ENCODE measurements around the gene ACBD6.

The ACBD6 gene

GRCh38 chr1:180513531-180513930 lies 11.2 kb upstream of the ACBD6 start:
- no peaks in the 10 kb centered on the region for H3K36me3 ChIP-seq (ENCODE audit: control insufficient read depth in 5 of 5, insufficient read depth in 5 of 5, low read length in 5 of 5)
- no peak overlapping the region for H3K27ac ChIP-seq (ENCODE audit: low read depth, low read length)
- no peaks in the 10 kb centered on the region for H3K9me3 ChIP-seq (ENCODE audit: control insufficient read depth in 5 of 5, low read length in 5 of 5)
- H3K9ac ChIP-seq (ENCODE audit: low read length in 5 of 5): no peak overlapping the region
- peaks cover 0 to 4% (median 0%) of the 10 kb centered on the region in 5 donors for H3K27me3 ChIP-seq (ENCODE audit: control insufficient read depth in 5 of 5, insufficient read depth in 4 of 5, low read length in 5 of 5)
- H3K4me3 ChIP-seq (ENCODE audit: low read depth in 1 of 5, low read length in 5 of 5): no peak overlapping the region
- H3K4me1 ChIP-seq (ENCODE audit: control insufficient read depth in 5 of 5, insufficient read depth in 5 of 5, low read length in 5 of 5): peaks cover 0 to 5% (median 4%) of the 10 kb centered on the region in 5 donors

GRCh38 chr1:180510882-180511281 lies 8.5 kb upstream of the ACBD6 start:
- no peak overlapping the region for H3K4me3 ChIP-seq (ENCODE audit: low read depth in 1 of 5, low read length in 5 of 5)
- no peaks in the 10 kb centered on the region for H3K9me3 ChIP-seq (ENCODE audit: control insufficient read depth in 5 of 5, low read length in 5 of 5)
- peaks cover 0 to under 1% (median under 1%) of the 10 kb centered on the region in 5 donors for H3K4me1 ChIP-seq (ENCODE audit: control insufficient read depth in 5 of 5, insufficient read depth in 5 of 5, low read length in 5 of 5)
- peaks cover 0 to 4% (median 0%) of the 10 kb centered on the region in 5 donors for H3K27me3 ChIP-seq (ENCODE audit: control insufficient read depth in 5 of 5, insufficient read depth in 4 of 5, low read length in 5 of 5)
- no peak overlapping the region for H3K27ac ChIP-seq (ENCODE audit: low read depth, low read length)
- no peak overlapping the region for H3K9ac ChIP-seq (ENCODE audit: low read length in 5 of 5)
- no peaks in the 10 kb centered on the region for H3K36me3 ChIP-seq (ENCODE audit: control insufficient read depth in 5 of 5, insufficient read depth in 5 of 5, low read length in 5 of 5)

GRCh38 chr1:180508725-180509097 lies 6.3 kb upstream of the ACBD6 start:
- Histone ChIP-seq H3K9ac (ENCODE audit: low read length in 5 of 5) (no peak overlapping the region), H3K27ac (ENCODE audit: low read depth, low read length) (no peak overlapping the region), H3K4me3 (ENCODE audit: low read depth in 1 of 5, low read length in 5 of 5) (no peak overlapping the region), H3K9me3 (ENCODE audit: control insufficient read depth in 5 of 5, low read length in 5 of 5) (no peaks in the 10 kb centered on the region), H3K36me3 (ENCODE audit: control insufficient read depth in 5 of 5, insufficient read depth in 5 of 5, low read length in 5 of 5) (no peaks in the 10 kb centered on the region), H3K27me3 (ENCODE audit: control insufficient read depth in 5 of 5, insufficient read depth in 4 of 5, low read length in 5 of 5) (peaks cover 0 to 4% (median 0%) of the 10 kb centered on the region in 5 donors), H3K4me1 (ENCODE audit: control insufficient read depth in 5 of 5, insufficient read depth in 5 of 5, low read length in 5 of 5) (no peaks in the 10 kb centered on the region)

- no peaks in the 10 kb centered on the region for H3K9me3 ChIP-seq (ENCODE audit: control insufficient read depth in 5 of 5, low read length in 5 of 5)
- H3K4me3 ChIP-seq (ENCODE audit: low read depth in 1 of 5, low read length in 5 of 5): no peak overlapping the region
- peaks cover 2 to 6% (median 6%) of the 10 kb centered on the region in 5 donors for H3K4me1 ChIP-seq (ENCODE audit: control insufficient read depth in 5 of 5, insufficient read depth in 5 of 5, low read length in 5 of 5)
These were observed 5.7 kb upstream of the ACBD6 start for GRCh38 chr1:180507795-180508724.

GRCh38 chr1:180505732-180506335 lies 3.5 kb upstream of the ACBD6 start:
- Histone ChIP-seq H3K4me1 (ENCODE audit: control insufficient read depth in 5 of 5, insufficient read depth in 5 of 5, low read length in 5 of 5) (peaks cover 2 to 20% (median 19%) of the 10 kb centered on the region in 5 donors), H3K27ac (ENCODE audit: low read depth, low read length) (no peak overlapping the region), H3K9ac (ENCODE audit: low read length in 5 of 5) (no peak overlapping the region), H3K36me3 (ENCODE audit: control insufficient read depth in 5 of 5, insufficient read depth in 5 of 5, low read length in 5 of 5) (no peaks in the 10 kb centered on the region), H3K4me3 (ENCODE audit: low read depth in 1 of 5, low read length in 5 of 5) (no peak overlapping the region), H3K27me3 (ENCODE audit: control insufficient read depth in 5 of 5, insufficient read depth in 4 of 5, low read length in 5 of 5) (no peaks in the 10 kb centered on the region), H3K9me3 (ENCODE audit: control insufficient read depth in 5 of 5, low read length in 5 of 5) (no peaks in the 10 kb centered on the region)

More at GRCh38 chr1:180507795-180508724, 5.7 kb upstream of the ACBD6 start:
- Histone ChIP-seq H3K27me3 (ENCODE audit: control insufficient read depth in 5 of 5, insufficient read depth in 4 of 5, low read length in 5 of 5) (peaks cover 0 to 4% (median 0%) of the 10 kb centered on the region in 5 donors), H3K36me3 (ENCODE audit: control insufficient read depth in 5 of 5, insufficient read depth in 5 of 5, low read length in 5 of 5) (no peaks in the 10 kb centered on the region), H3K9ac (ENCODE audit: low read length in 5 of 5) (no peak overlapping the region), H3K27ac (ENCODE audit: low read depth, low read length) (no peak overlapping the region)

GRCh38 chr1:180504186-180504585 lies 1.8 kb upstream of the ACBD6 start:
- no peak overlapping the region for H3K4me3 ChIP-seq (ENCODE audit: low read depth in 1 of 5, low read length in 5 of 5)

GRCh38 chr1:180503280-180503862 lies 994 bp upstream of the ACBD6 start:
- H3K9ac ChIP-seq (ENCODE audit: low read length in 5 of 5): peak overlapping the region; percentile 39 to 99 (median 85)
- no peaks in the 10 kb centered on the region for H3K9me3 ChIP-seq (ENCODE audit: control insufficient read depth in 5 of 5, low read length in 5 of 5)
- H3K4me3 ChIP-seq (ENCODE audit: low read depth in 1 of 5, low read length in 5 of 5): peak overlapping the region; percentile 81 to 96 (median 94)
- H3K27me3 ChIP-seq (ENCODE audit: control insufficient read depth in 5 of 5, insufficient read depth in 4 of 5, low read length in 5 of 5): no peaks in the 10 kb centered on the region
- H3K27ac ChIP-seq (ENCODE audit: low read depth, low read length): peak overlapping the region; percentile 88
- H3K4me1 ChIP-seq (ENCODE audit: control insufficient read depth in 5 of 5, insufficient read depth in 5 of 5, low read length in 5 of 5): peaks cover 2 to 20% (median 20%) of the 10 kb centered on the region in 5 donors
- no peaks in the 10 kb centered on the region for H3K36me3 ChIP-seq (ENCODE audit: control insufficient read depth in 5 of 5, insufficient read depth in 5 of 5, low read length in 5 of 5)

More at GRCh38 chr1:180504186-180504585, 1.8 kb upstream of the ACBD6 start:
- no peaks in the 10 kb centered on the region for H3K36me3 ChIP-seq (ENCODE audit: control insufficient read depth in 5 of 5, insufficient read depth in 5 of 5, low read length in 5 of 5)
- H3K9ac ChIP-seq (ENCODE audit: low read length in 5 of 5): no peak overlapping the region
- H3K27ac ChIP-seq (ENCODE audit: low read depth, low read length): no peak overlapping the region
- H3K4me1 ChIP-seq (ENCODE audit: control insufficient read depth in 5 of 5, insufficient read depth in 5 of 5, low read length in 5 of 5): peaks cover 2 to 20% (median 19%) of the 10 kb centered on the region in 5 donors
- H3K27me3 ChIP-seq (ENCODE audit: control insufficient read depth in 5 of 5, insufficient read depth in 4 of 5, low read length in 5 of 5): no peaks in the 10 kb centered on the region
- no peaks in the 10 kb centered on the region for H3K9me3 ChIP-seq (ENCODE audit: control insufficient read depth in 5 of 5, low read length in 5 of 5)

GRCh38 chr1:180501865-180502360 lies 464 bp downstream of the ACBD6 start:
- H3K36me3 ChIP-seq (ENCODE audit: control insufficient read depth in 5 of 5, insufficient read depth in 5 of 5, low read length in 5 of 5): no peaks in the 10 kb centered on the region
- peak overlapping the region; percentile 88 for H3K27ac ChIP-seq (ENCODE audit: low read depth, low read length)
- H3K9ac ChIP-seq (ENCODE audit: low read length in 5 of 5): peak overlapping the region; percentile 77 to 99 (median 85)
- H3K4me3 ChIP-seq (ENCODE audit: low read depth in 1 of 5, low read length in 5 of 5): peak overlapping the region; percentile 81 to 96 (median 90)
- H3K9me3 ChIP-seq (ENCODE audit: control insufficient read depth in 5 of 5, low read length in 5 of 5): no peaks in the 10 kb centered on the region
- no peaks in the 10 kb centered on the region for H3K27me3 ChIP-seq (ENCODE audit: control insufficient read depth in 5 of 5, insufficient read depth in 4 of 5, low read length in 5 of 5)
- H3K4me1 ChIP-seq (ENCODE audit: control insufficient read depth in 5 of 5, insufficient read depth in 5 of 5, low read length in 5 of 5): peaks cover 2 to 20% (median 20%) of the 10 kb centered on the region in 5 donors

GRCh38 chr1:180500689-180501088 lies 1.7 kb downstream of the ACBD6 start:
- H3K36me3 ChIP-seq (ENCODE audit: control insufficient read depth in 5 of 5, insufficient read depth in 5 of 5, low read length in 5 of 5): peaks cover 0 to 4% (median 0%) of the 10 kb centered on the region in 5 donors
- H3K27me3 ChIP-seq (ENCODE audit: control insufficient read depth in 5 of 5, insufficient read depth in 4 of 5, low read length in 5 of 5): no peaks in the 10 kb centered on the region
- peaks cover 2 to 20% (median 20%) of the 10 kb centered on the region in 5 donors for H3K4me1 ChIP-seq (ENCODE audit: control insufficient read depth in 5 of 5, insufficient read depth in 5 of 5, low read length in 5 of 5)
- H3K27ac ChIP-seq (ENCODE audit: low read depth, low read length): no peak overlapping the region
- no peaks in the 10 kb centered on the region for H3K9me3 ChIP-seq (ENCODE audit: control insufficient read depth in 5 of 5, low read length in 5 of 5)
- no peak overlapping the region for H3K9ac ChIP-seq (ENCODE audit: low read length in 5 of 5)
- no peak overlapping the region for H3K4me3 ChIP-seq (ENCODE audit: low read depth in 1 of 5, low read length in 5 of 5)

Measured in subcutaneous abdominal adipose tissue (tissue), 5 donors.